ENCODE data around the gene SMOC1.

The SMOC1 gene

GRCh38 chr14:69913686-69914085 lies 34.5 kb downstream of the SMOC1 start:
- Histone ChIP-seq H3K4me3 (no peak overlapping the region), H3K9me3 (no peaks in the 10 kb centered on the region), H3K27me3 (no peaks in the 10 kb centered on the region), H3K4me1 (peaks cover 0 to 8% (median 3%) of the 10 kb centered on the region in 4 donors), H3K27ac (no peak overlapping the region), H3K36me3 (no peaks in the 10 kb centered on the region)
- intact Hi-C loops (cut with DNase I; ENCODE audit: low total_unique reads), result no loop called here
- DNase-seq, result no peak
- no peak for TF ChIP-seq CTCF (IDR thresholded peaks at IDR 0.05)

DNA sequence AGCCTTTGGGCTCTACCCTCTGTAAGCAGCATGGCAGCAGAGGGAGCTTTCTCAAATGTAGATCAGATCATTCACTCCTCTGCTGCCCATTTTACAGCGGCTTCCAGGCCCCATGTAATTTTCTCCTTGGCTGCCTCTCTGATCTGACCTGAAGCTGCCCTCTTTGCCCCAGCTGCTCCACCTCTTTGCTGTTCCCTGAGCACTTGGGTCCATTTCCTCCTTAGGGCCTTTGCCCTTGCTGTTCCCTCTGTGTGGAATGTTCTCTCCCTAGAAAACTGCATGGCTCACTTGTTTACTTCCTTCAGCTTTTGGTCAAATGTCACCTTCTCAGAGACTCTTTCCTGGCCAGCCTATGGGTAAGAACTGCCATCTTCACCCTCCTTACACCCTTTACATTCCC lies 37.2 kb downstream of the SMOC1 start:
- Histone ChIP-seq H3K27ac (no peak overlapping the region), H3K36me3 (no peaks in the 10 kb centered on the region), H3K27me3 (no peaks in the 10 kb centered on the region), H3K4me3 (no peak overlapping the region), H3K9me3 (no peaks in the 10 kb centered on the region), H3K4me1 (peaks cover 0 to 6% (median 1%) of the 10 kb centered on the region in 4 donors)
- TF ChIP-seq CTCF (IDR thresholded peaks at IDR 0.05), result no peak
- intact Hi-C loops (cut with DNase I; ENCODE audit: low total_unique reads), result no loop called here
- no peak for DNase-seq

DNA sequence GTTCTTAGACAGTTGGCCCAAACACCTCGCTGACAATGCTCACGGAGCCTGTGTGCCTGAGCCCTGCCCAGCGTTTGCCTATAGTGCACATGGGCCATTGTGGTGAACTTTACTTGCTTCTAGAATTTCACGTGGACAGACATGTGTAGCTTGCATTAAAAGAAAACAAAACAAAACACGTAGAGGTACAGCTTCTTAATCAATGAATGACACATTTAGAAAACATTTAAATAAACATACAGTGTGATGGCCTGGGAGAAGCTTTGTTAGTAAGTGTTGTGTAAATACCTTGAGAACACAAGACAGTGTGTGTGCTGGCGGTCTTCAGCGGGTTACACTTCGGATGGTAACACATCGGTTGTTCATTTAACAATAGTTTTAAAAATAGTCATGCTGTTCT lies 38.1 kb downstream of the SMOC1 start:
- no peaks in the 10 kb centered on the region for H3K9me3 ChIP-seq
- intact Hi-C loops (cut with DNase I; ENCODE audit: low total_unique reads), result no loop called here
- H3K27me3 ChIP-seq, result no peaks in the 10 kb centered on the region
- H3K4me1 ChIP-seq, result peaks cover 0 to 10% (median 9%) of the 10 kb centered on the region in 4 donors
- no peak for TF ChIP-seq CTCF (IDR thresholded peaks at IDR 0.05)
- no peak overlapping the region for H3K27ac ChIP-seq
- no peak overlapping the region for H3K4me3 ChIP-seq
- H3K36me3 ChIP-seq, result no peaks in the 10 kb centered on the region
- DNase-seq, result no peak

GRCh38 chr14:69919815-69920214 lies 40.6 kb downstream of the SMOC1 start:
- Histone ChIP-seq H3K9me3 (no peaks in the 10 kb centered on the region), H3K36me3 (no peaks in the 10 kb centered on the region), H3K4me1 (peaks cover 0 to 14% (median 9%) of the 10 kb centered on the region in 4 donors), H3K4me3 (no peak overlapping the region), H3K27me3 (no peaks in the 10 kb centered on the region), H3K27ac (no peak overlapping the region)
- no peak for DNase-seq
- TF ChIP-seq CTCF (IDR thresholded peaks at IDR 0.05), result no peak
- intact Hi-C loops (cut with DNase I; ENCODE audit: low total_unique reads), result loop anchor here (10.0 kb wide), 1 partner anchor 75 kb away; no protein-coding TSS in a partner anchor

DNA sequence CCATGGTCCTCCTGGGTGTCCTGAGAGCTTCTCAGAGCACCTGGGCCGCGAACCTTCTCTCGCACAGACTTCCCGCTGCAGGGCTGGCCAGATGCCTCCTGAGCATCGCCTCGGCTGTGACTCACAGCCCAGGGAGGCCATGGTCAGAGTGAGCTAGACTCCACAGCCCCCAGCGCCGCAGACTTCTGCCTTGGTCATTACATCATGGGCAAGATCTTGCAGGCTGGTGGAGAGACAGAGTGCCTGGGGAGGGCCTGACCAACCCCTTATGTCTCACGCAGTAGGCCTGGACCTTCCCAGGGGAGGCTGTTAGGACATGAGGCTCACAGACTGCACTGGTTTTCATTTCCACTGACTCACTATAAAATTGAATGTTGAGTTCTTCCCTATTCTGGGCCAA lies 41.8 kb downstream of the SMOC1 start:
- Histone ChIP-seq H3K27ac (peak overlapping the region; percentile 32 to 70), H3K36me3 (no peaks in the 10 kb centered on the region), H3K4me3 (no peak overlapping the region), H3K27me3 (no peaks in the 10 kb centered on the region), H3K9me3 (no peaks in the 10 kb centered on the region), H3K4me1 (peaks cover 0 to 14% (median 9%) of the 10 kb centered on the region in 4 donors)
- TF ChIP-seq CTCF (IDR thresholded peaks at IDR 0.05), result no peak
- intact Hi-C loops (cut with DNase I; ENCODE audit: low total_unique reads), result loop anchor here (10.0 kb wide), 1 partner anchor 74 kb away; no protein-coding TSS in a partner anchor
- peak in 1 of 2 donors; percentile 31 for DNase-seq

DNA sequence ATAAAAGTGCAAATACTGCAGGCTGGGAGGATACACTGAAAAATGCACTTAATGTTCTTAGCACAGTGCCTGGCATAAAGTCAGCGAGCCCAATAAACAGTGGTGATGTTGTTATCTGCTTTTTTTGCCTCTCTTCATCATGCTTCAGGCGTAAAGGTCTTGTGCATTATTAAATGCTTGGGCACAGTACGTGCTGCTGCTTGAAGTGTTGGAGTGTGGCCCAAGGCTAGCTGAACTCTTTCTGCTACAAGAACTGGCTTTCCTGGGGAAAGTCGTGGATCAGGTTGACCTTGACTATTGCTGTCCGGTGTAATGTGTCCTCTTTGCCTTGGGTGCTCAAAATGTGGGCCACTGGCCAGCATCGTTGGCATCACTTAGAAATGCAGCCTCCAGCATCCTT lies 43.0 kb downstream of the SMOC1 start:
- no peaks in the 10 kb centered on the region for H3K9me3 ChIP-seq
- intact Hi-C loops (cut with DNase I; ENCODE audit: low total_unique reads), result loop anchor here (10.0 kb wide), 1 partner anchor 73 kb away; no protein-coding TSS in a partner anchor
- TF ChIP-seq CTCF (IDR thresholded peaks at IDR 0.05), result no peak
- peak overlapping the region; percentile 32 to 70 for H3K27ac ChIP-seq
- no peaks in the 10 kb centered on the region for H3K27me3 ChIP-seq
- H3K4me3 ChIP-seq, result no peak overlapping the region
- H3K36me3 ChIP-seq, result no peaks in the 10 kb centered on the region
- DNase-seq, result peak in 1 of 2 donors; percentile 23
- H3K4me1 ChIP-seq, result peaks cover 0 to 15% (median 9%) of the 10 kb centered on the region in 4 donors
